H9 (cell line): Measurements from ENCODE around the gene COX7A2L. TPM values are rescaled to one million over a fixed set of nuclear protein-coding genes. Genes with fewer than 3 reads are reported as not detected.
"Not testable (repeated sequence)": the region's sequence is repeated elsewhere in the genome, so short reads cannot be mapped to it uniquely, and the experiment has no call there.

Source experiments
- DNase-seq: peaks from one replicate; pipeline ENCODE4 v3.0.0-alpha.2; 2017
- H2AFZ ChIP-seq: one replicate; pipeline ENCODE4 v1.6.1; 2013; ENCODE audit warnings: mild to moderate bottlenecking, low read length, control low read depth, moderate library complexity
- H2AK5ac ChIP-seq: 2 replicates; pipeline ENCODE4 v1.6.1; 2013; ENCODE audit warnings: low read length, control low read depth, mixed read lengths; ENCODE audit not compliant: insufficient read length
- H2BK120ac ChIP-seq: one replicate; pipeline ENCODE4 v1.6.1; 2013; ENCODE audit warnings: low read depth, mild to moderate bottlenecking, low read length, control low read depth, inconsistent platforms; ENCODE audit not compliant: poor library complexity, severe bottlenecking
- H2BK12ac ChIP-seq: 2 replicates; pipeline ENCODE4 v1.6.1; 2013; ENCODE audit warnings: low read length, control low read depth, mixed read lengths, low read depth; ENCODE audit not compliant: insufficient read length
- H2BK15ac ChIP-seq: 2 replicates; pipeline ENCODE4 v1.6.1; 2013; ENCODE audit warnings: low read depth, low read length, control low read depth
- H2BK20ac ChIP-seq: one replicate; pipeline ENCODE4 v1.6.1; 2013; ENCODE audit warnings: low read depth, mild to moderate bottlenecking, low read length, control low read depth, inconsistent platforms; ENCODE audit not compliant: poor library complexity, severe bottlenecking
- H2BK5ac ChIP-seq: 2 replicates; pipeline ENCODE4 v1.6.1; 2013; ENCODE audit warnings: low read length, control low read depth, mixed read lengths; ENCODE audit not compliant: insufficient read length
- H3K14ac ChIP-seq: 2 replicates; pipeline ENCODE4 v1.6.1; 2013; ENCODE audit warnings: low read length, control low read depth; ENCODE audit not compliant: insufficient read depth
- H3K18ac ChIP-seq: 2 replicates; pipeline ENCODE4 v1.6.1; 2013; ENCODE audit warnings: low read depth, mild to moderate bottlenecking, mixed read lengths, low read length, control low read depth; ENCODE audit not compliant: insufficient read length
- H3K23ac ChIP-seq: 2 replicates; pipeline ENCODE4 v1.6.1; 2013; ENCODE audit warnings: low read length, control low read depth, mixed read lengths, low read depth; ENCODE audit not compliant: insufficient read length
- H3K23me2 ChIP-seq: 2 replicates; pipeline ENCODE4 v1.6.1; 2013; ENCODE audit warnings: low read depth, mild to moderate bottlenecking, mixed read lengths, low read length, control low read depth; ENCODE audit not compliant: insufficient read length, poor library complexity, severe bottlenecking
- H3K27ac ChIP-seq: 2 replicates; pipeline ENCODE4 v1.5.1; 2013; ENCODE audit warnings: low read length, control low read depth, mixed read lengths, low read depth; ENCODE audit not compliant: insufficient read length
- H3K27me3 ChIP-seq: 2 replicates; pipeline ENCODE4 v1.6.1; 2013; ENCODE audit warnings: low read length, control low read depth, inconsistent platforms; ENCODE audit not compliant: insufficient read depth
- H3K4ac ChIP-seq: 2 replicates; pipeline ENCODE4 v1.6.1; 2013; ENCODE audit warnings: low read depth, mild to moderate bottlenecking, control low read depth, inconsistent platforms, low read length, moderate library complexity
- H3K4me1 ChIP-seq: 2 replicates; pipeline ENCODE4 v1.6.1; 2013; ENCODE audit warnings: low read length, control low read depth, inconsistent platforms; ENCODE audit not compliant: insufficient read depth
- H3K4me2 ChIP-seq: 2 replicates; pipeline ENCODE4 v1.6.1; 2013; ENCODE audit warnings: low read length, control low read depth, mixed read lengths; ENCODE audit not compliant: insufficient read length, insufficient read depth
- H3K56ac ChIP-seq: 2 replicates; pipeline ENCODE4 v1.6.1; 2013; ENCODE audit warnings: low read depth, mild to moderate bottlenecking, mixed read lengths, low read length, control low read depth; ENCODE audit not compliant: insufficient read length
- H3K79me1 ChIP-seq: 2 replicates; pipeline ENCODE4 v1.6.1; 2013; ENCODE audit warnings: low read depth, mild to moderate bottlenecking, moderate library complexity, low read length, control low read depth, inconsistent platforms; ENCODE audit not compliant: insufficient read depth, poor library complexity, severe bottlenecking
- H3K79me2 ChIP-seq: 2 replicates; pipeline ENCODE4 v1.6.1; 2013; ENCODE audit warnings: low read length, control low read depth, inconsistent platforms; ENCODE audit not compliant: insufficient read depth
- H3K9ac ChIP-seq: 2 replicates; pipeline ENCODE4 v1.6.1; 2013; ENCODE audit warnings: low read length, control low read depth, mixed read lengths; ENCODE audit not compliant: insufficient read length; ENCODE audit errors: extremely low read depth
- H3K9me3 ChIP-seq: one replicate; pipeline ENCODE4 v1.6.1; 2013; ENCODE audit warnings: low read depth, low read length, inconsistent platforms; ENCODE audit not compliant: control insufficient read depth
- H3T11ph ChIP-seq: one replicate; pipeline ENCODE4 v1.6.1; 2013; ENCODE audit warnings: mild to moderate bottlenecking, low read length, control low read depth, inconsistent platforms
- H4K20me1 ChIP-seq: one replicate; pipeline ENCODE4 v1.6.1; 2013; ENCODE audit not compliant: control insufficient read depth, insufficient read length, insufficient read depth
- H4K5ac ChIP-seq: 2 replicates; pipeline ENCODE4 v1.6.1; 2013; ENCODE audit warnings: low read depth, mild to moderate bottlenecking, mixed read lengths, low read length, control low read depth; ENCODE audit not compliant: insufficient read length
- H4K8ac ChIP-seq: replicated peaks from 2 replicates; pipeline ENCODE4 v1.6.1; 2013; ENCODE audit warnings: low read length, control low read depth, mixed read lengths, low read depth; ENCODE audit not compliant: insufficient read length
- H4K91ac ChIP-seq: 2 replicates; pipeline ENCODE4 v1.6.1; 2013; ENCODE audit warnings: low read depth, mild to moderate bottlenecking, moderate library complexity, mixed read lengths, low read length, control low read depth; ENCODE audit not compliant: insufficient read length
- H3K27ac Mint-ChIP-seq, 3 experiments: 2 replicates in 2 of 3; 3 replicates in 1 of 3; pipeline ENCODE4 v1.8.0; 2020 to 2021; ENCODE audit warnings: mixed read lengths in 3 of 3, mild to moderate bottlenecking in 1 of 3, moderate library complexity in 1 of 3
- H3K27me3 Mint-ChIP-seq: 2 replicates; pipeline ENCODE4 v1.8.0; 2021; ENCODE audit warnings: low read depth, mild to moderate bottlenecking, moderate library complexity, mixed read lengths
- H3K36me3 Mint-ChIP-seq, 3 experiments: 2 replicates in 2 of 3; 3 replicates in 1 of 3; pipeline ENCODE4 v1.8.0; 2020 to 2021; ENCODE audit warnings: low read depth in 3 of 3, mixed read lengths in 3 of 3; ENCODE audit not compliant: insufficient read depth in 1 of 3
- H3K4me1 Mint-ChIP-seq, 2 experiments: 2 replicates each; pipeline ENCODE4 v1.8.0; 2020; ENCODE audit warnings: mixed read lengths in 2 of 2
- H3K4me3 Mint-ChIP-seq, 2 experiments: 2 replicates in 1 of 2; 3 replicates in 1 of 2; pipeline ENCODE4 v1.8.0; 2020 to 2021; ENCODE audit warnings: mild to moderate bottlenecking in 2 of 2, mixed read lengths in 2 of 2, moderate library complexity in 1 of 2
- H3K9me3 Mint-ChIP-seq, 2 experiments: 2 replicates in 1 of 2; 3 replicates in 1 of 2; pipeline ENCODE4 v1.8.0; 2020; ENCODE audit warnings: mild to moderate bottlenecking in 2 of 2, mixed read lengths in 2 of 2, moderate library complexity in 1 of 2
- CTCF ChIP-seq: fragments of 200-600 bp; sonication (generic); conservative IDR thresholded peaks from 3 replicates; pipeline ENCODE4 v1.8.0; 2021; ENCODE audit warnings: antibody characterized with exemption, mild to moderate bottlenecking
- whole genome bisulfite sequencing: extraction: QIAGEN DNeasy Blood & Tissue Kit; methylation state at CpG from one replicate; pipeline ENCODE4 v1.1.7; 2013; ENCODE audit warnings: missing lambda C conversion rate, low lambda C conversion rate, mixed read lengths; ENCODE audit not compliant: insufficient read length; ENCODE audit errors: extremely low coverage; 5-methylcytosine and 5-hydroxymethylcytosine counted together
- total RNA-seq: library from RNA; stranded (reverse); gene quantifications from 2 replicates; pipeline ENCODE4 v1.2.1, GENCODE V29; 2021

The COX7A2L gene
- total RNA-seq, 1 experiment from 2014 or later, result 102 TPM

- H3K27ac ChIP-seq, result no peak overlapping the region
- H4K20me1 ChIP-seq, result no peaks in the 10 kb centered on the region
- TF ChIP-seq CTCF, result no peak
- no peak overlapping the region for H4K8ac ChIP-seq
- H3K56ac ChIP-seq, result no peak overlapping the region
- no peak overlapping the region for H2AFZ ChIP-seq
- Mint-ChIP-seq H3K27ac (peak overlapping the region in 2 of 3 experiments; percentile 48 to 68; a peak in 2 of 7 replicates), H3K9me3 (no peaks in the 10 kb centered on the region), H3K36me3 (peaks cover 23 to 42% (median 37%) of the 10 kb centered on the region in 3 experiments; a peak in 6 of 7 replicates), H3K27me3 (no peaks in the 10 kb centered on the region; the same call in 1 of the 2 replicates), H3K4me3 (no peak overlapping the region), H3K4me1 (peaks cover 6 to 7% of the 10 kb centered on the region in 2 experiments; a peak in 2 of 4 replicates)
- no peak overlapping the region for H3K9ac ChIP-seq
- no peak overlapping the region for H2BK5ac ChIP-seq
- H2BK15ac ChIP-seq, result no peak overlapping the region
- H3K23ac ChIP-seq, result no peak overlapping the region
- no peak overlapping the region for H3K4me2 ChIP-seq
- no peaks in the 10 kb centered on the region for H3K79me1 ChIP-seq
- H3K23me2 ChIP-seq, result no peaks in the 10 kb centered on the region
- no peak overlapping the region for H2AK5ac ChIP-seq
- no peak overlapping the region for H3K18ac ChIP-seq
- H2BK12ac ChIP-seq, result no peak overlapping the region
- no CpG with 5 or more reads among the region's 10 CpGs for WGBS
- H2BK20ac ChIP-seq, result no peak overlapping the region
- no peak overlapping the region for H3K4ac ChIP-seq
- no peaks in the 10 kb centered on the region for H3K9me3 ChIP-seq
- H3K79me2 ChIP-seq, result no peaks in the 10 kb centered on the region
- no peaks in the 10 kb centered on the region for H3K27me3 ChIP-seq
- no peak overlapping the region for H3T11ph ChIP-seq
- no peak overlapping the region for H3K14ac ChIP-seq
- H4K5ac ChIP-seq, result no peak overlapping the region
- H4K91ac ChIP-seq, result no peak overlapping the region
- no peak overlapping the region for H2BK120ac ChIP-seq
- no peak for DNase-seq
- no peaks in the 10 kb centered on the region for H3K4me1 ChIP-seq
Observed at GRCh38 chr2:42335514-42336104, 25.4 kb downstream of the COX7A2L start.

GRCh38 chr2:42334865-42335264 lies 26.2 kb downstream of the COX7A2L start:
- not testable (repeated sequence) for H2AFZ ChIP-seq, H3K4me1 Mint-ChIP-seq, H2BK12ac ChIP-seq, H3K79me2 ChIP-seq, H4K91ac ChIP-seq, H2AK5ac ChIP-seq, H3K4ac ChIP-seq, H3K9me3 Mint-ChIP-seq, H3K9ac ChIP-seq, H2BK5ac ChIP-seq, H3K23ac ChIP-seq, H3K4me3 Mint-ChIP-seq, H4K20me1 ChIP-seq, H3K79me1 ChIP-seq, H3K18ac ChIP-seq, H3K4me2 ChIP-seq, H2BK120ac ChIP-seq, DNase-seq, H2BK20ac ChIP-seq, H2BK15ac ChIP-seq, H4K5ac ChIP-seq, H3K27me3 ChIP-seq, H3T11ph ChIP-seq, H3K27ac Mint-ChIP-seq, H3K56ac ChIP-seq, H3K4me1 ChIP-seq, H4K8ac ChIP-seq, H3K23me2 ChIP-seq, H3K27ac ChIP-seq, H3K27me3 Mint-ChIP-seq, H3K9me3 ChIP-seq, H3K14ac ChIP-seq
- WGBS, result no CpG with 5 or more reads among the region's 6 CpGs
- H3K36me3 Mint-ChIP-seq, result peaks cover 23 to 42% (median 36%) of the 10 kb centered on the region in 3 experiments; a peak in 6 of 7 replicates
